Stimulated activated CD4-positive, alpha-beta T cell treated with anti-CD3 and anti-CD28 coated beads, Interleukin-15, amount 100 ng/mL, for 48 hours (primary cell): ENCODE measurements around the gene KIF22.

Experiments used
- DNase-seq, 2 donors: peaks; one replicate each; pipeline ENCODE4 v3.0.0-alpha.2; 2020; ENCODE audit warnings: low read depth in 2 of 2

Gene KIF22

DNA sequence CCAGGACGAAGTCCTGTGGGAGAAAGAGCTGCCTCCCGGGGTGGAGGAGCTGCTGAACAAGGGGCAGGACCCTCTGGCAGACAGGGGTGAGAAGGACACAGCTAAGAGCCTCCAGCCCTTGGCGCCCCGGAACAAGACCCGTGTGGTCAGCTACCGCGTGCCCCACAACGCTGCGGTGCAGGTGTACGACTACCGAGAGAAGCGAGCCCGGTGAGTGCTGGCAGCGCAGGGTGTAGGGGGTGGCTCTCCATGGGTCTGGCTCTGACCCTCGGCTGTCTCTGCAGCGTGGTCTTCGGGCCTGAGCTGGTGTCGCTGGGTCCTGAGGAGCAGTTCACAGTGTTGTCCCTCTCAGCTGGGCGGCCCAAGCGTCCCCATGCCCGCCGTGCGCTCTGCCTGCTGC is 51.1 kb downstream of the KIF22 start:
- DNase-seq, result no peak

DNA sequence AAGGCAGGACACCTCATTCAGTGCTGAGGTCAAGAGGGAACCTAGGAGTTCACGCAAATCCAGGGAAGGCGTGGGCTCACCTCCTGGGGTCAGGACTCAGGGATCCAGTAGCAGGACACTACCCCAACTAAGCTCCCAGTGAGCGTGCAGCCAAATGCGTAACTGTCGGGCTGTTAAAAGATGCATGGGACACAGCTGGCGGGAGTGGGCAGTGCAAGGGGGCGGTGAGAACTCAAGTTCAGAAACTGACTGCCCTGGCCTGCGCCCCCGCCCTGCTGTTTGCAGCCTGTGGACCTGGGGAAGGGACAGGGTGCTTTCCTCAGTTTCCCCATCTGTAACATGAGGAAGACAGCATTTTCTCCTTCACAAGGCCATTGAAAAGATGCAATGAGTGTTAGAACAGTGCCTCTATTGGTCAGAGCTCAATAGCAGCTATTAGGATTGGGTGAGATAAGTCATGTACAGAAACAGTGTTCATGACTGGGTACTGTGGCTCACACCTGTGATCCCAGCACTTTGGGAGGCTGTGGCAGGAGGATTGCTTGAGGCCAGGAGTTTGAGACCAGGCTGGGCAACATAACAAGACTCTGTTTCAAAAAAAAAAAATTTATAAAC is 52.3 kb downstream of the KIF22 start:
- no peak for DNase-seq

DNA sequence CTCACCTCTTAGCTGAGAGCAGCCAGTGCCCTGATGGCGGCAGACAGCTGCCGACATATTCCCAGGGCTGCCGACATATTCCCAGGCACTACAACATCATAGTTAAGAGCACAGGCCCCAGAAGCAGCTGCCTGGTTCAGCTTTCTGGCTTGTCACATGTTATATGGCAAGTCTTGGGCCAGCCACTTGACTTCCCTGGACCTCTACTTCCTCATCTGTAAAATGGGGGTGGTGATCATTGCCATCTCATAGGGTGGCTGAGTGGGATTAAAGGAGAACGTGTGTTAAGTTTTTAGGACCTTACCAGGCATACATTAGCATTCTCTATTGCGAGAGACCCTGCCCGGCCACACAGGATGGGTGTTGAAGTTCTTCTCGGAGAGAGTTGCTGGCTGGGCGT is 53.4 kb downstream of the KIF22 start:
- DNase-seq, result no peak

DNA sequence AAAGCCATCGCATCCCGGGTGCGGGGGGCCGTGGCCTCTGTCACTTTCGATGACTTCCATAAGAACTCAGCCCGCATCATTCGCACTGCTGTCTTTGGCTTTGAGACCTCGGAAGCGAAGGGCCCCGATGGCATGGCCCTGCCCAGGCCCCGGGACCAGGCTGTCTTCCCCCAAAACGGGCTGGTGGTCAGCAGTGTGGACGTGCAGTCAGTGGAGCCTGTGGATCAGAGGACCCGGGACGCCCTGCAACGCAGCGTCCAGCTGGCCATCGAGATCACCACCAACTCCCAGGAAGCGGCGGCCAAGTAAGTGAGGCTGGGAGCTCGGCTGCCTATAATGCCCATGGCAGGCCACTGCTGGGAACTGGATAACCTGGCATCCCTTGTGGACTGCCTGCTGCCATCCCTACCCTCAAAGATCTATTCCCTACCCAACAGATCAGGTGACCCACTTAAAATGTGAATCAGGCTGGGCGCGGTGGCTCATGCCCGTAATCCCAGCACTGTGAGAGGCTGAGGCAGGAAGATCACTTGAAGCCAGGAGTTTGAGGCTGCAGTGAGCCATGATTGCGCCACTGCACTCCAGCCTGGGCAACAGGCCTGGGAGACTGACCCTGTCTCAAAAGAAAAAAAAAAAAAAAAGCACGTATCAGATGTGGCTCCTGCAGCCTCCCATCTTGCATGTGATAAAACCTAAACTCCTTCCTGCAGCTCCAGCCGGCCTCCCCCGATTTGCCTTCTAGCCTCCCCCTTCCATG is 54.2 kb downstream of the KIF22 start:
- no peak for DNase-seq

DNA sequence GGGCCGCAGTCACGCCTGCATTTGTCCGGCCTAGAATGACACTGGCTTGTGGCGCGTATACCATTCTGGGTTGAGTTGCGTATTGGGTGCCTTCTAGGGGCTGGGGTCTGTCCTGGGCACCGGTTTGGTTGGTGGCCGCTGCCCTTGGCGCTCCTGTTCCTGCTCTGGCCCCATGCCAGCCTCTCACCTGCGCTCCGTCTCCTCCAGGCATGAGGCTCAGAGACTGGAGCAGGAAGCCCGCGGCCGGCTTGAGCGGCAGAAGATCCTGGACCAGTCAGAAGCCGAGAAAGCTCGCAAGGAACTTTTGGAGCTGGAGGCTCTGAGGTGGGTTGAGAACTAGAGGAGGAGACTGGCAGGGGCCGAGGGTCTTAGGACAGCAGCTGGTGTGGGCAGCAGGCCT is 55.1 kb downstream of the KIF22 start:
- DNase-seq, result no peak

- DNase-seq, result peak; percentile 72 to 80
Measured at GRCh38 chr16:29848420-29849297, 58.1 kb downstream of the KIF22 start.

DNA sequence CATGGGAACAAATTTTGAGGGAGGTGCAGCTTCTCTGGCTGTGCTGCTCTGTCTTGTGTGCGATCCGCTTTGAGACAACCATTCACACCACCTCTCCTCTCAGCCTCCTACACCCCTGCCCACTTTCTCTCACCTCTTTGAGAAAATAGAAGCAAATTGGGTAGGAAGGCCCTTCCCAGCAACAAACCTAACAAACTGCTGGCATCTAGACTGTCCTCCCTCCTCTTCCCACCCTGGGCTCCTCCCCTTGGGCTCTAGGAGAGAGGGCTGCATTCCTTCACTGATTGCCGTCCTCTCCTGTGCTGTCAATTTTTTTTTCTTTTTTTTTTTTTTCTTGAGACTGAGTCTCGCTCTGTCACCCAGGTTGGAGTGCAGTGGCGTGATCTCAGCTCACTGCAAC is 59.0 kb downstream of the KIF22 start:
- no peak for DNase-seq

- DNase-seq, result no peak
Measured at GRCh38 chr16:29850998-29851397, 60.4 kb downstream of the KIF22 start.

GRCh38 chr16:29852654-29853053 is 62.1 kb downstream of the KIF22 start:
- no peak for DNase-seq

DNA sequence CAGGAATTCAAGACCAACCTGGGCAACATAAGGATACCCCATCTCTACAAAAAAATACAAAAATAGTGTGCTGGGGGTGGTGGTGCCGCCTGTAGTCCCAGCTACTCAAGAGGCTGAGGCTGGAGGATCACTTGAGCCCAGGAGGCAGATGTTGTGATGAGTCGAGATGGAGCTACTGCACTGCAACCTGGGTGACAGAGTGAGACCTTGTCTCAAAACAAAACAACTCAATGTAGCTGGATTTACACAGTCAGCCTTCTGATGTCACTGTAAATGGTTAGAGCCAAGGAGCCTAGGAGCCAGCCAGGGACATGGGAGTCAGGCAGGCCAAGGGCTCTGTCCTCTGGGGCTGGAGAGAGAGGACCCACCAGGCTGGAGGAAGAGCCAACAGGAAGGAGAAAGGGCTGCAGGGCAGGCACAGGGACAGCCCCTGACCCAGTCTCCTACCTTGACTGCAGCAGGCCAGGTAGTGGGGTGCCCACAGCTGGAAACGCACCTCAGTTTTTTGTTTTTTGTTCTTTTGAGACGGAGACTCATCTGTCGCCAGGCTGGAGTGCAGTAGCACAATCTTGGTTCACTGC is 64.1 kb downstream of the KIF22 start:
- DNase-seq, result no peak
